Astrocyte (in vitro differentiated cells and primary cell): ENCODE measurements around the gene BCL11B.

Experiments
- CTCF ChIP-seq: IDR thresholded peaks from 2 replicates; pipeline ENCODE4 v1.5.1; 2011; ENCODE audit warnings: low read depth, mild to moderate bottlenecking, inconsistent platforms, low read length, moderate library complexity; ENCODE audit not compliant: insufficient read depth
- EZH2 ChIP-seq: IDR thresholded peaks from 2 replicates; pipeline ENCODE4 v1.6.1; 2012; ENCODE audit warnings: mild to moderate bottlenecking, low read length, inconsistent platforms; ENCODE audit not compliant: insufficient read depth

- TF ChIP-seq EZH2 (no peak), CTCF (no peak)
Measured at GRCh38 chr14:99166506-99166905, 105.5 kb downstream of the BCL11B start.
